ENCODE measurements around the gene HDAC8.
"Not testable (repeated sequence)": the region's sequence is repeated elsewhere in the genome, so short reads cannot be mapped to it uniquely, and the experiment has no call there.

Gene HDAC8

DNA sequence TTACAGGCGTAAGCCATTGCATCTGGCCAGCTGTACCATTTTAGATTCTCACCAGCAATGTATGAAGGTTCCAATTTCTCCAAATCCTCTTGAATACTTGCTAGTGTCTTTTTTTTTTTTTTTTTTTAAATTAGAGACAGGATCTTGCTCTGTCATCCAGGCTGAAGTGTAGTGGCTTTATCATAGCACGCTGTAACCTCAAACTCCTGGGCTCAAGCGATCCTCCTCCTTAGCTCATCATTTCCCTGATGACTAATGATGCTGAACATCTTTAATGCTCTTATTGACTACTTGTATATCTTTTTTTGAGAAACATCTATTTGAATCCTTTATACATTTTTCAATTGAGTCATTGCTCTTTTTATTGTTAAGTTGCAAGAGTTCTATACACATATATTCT lies 40.3 kb downstream of the HDAC8 start:
- no peak for DNase-seq (ENCODE audit: low spot score)

DNA sequence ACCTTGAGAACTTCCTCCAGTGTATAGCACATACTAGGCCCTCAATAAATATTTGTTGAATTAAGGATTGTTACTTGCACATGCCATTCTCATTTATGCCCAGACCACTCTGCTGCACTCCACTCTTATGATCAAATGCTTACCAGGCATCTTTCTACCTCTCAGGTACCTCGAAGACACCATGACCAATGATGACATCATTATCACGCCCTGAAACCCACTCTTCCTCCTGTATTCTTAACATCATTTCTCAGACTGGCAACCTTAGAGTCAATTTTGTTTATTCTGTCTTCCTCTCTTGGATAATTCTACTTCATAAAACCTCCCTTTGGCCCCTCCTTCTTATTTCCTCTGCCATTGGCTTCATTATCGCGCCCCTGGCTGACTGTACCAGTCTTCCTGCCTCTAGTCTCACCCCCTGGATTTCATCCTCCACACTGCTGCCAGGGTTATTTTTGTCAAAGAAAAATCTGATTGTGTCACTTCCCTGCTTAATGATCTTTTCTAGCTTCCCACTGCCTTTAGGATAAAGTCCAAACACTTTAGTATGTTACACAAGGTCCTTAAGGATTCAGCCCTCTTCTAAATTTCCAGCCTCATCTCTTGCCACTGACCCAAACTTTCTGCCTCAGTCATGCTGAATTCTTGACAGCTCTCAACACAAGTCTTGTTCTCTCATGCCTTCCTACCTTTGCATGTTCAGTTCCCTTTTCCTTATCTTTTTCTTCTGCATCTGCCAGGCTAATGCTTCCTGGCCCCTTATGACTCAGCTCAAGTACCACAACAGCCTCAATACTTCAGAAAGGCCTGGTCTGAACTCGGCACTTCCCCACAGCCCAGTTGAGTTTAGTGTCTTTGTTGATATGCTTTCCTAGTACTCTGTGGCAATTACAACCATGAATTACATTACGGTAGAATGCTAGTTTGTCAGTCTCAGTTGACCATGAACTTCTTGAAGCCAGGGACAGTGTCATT lies 45.8 kb downstream of the HDAC8 start:
- peak; percentile 36 for DNase-seq (ENCODE audit: low spot score)

DNA sequence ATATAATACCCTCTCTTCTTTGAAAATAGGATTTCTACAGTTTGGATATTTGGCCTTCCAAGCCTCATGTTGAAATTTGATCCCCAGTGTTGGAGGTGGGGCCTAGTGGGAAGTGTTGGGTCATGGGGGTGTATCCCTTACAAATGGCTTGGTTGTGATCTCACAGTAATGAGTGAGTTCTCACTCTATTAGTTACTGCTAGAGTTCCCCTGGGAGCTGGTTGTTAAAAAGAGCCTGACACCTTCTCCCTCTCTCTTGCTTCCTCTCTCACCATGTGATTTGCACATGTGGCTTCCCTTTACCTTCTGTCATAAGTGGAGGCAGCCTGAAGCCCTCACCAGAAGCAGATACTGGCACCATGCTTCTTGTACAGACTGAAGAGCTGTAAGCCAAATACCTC lies 73.9 kb downstream of the HDAC8 start:
- no peak for DNase-seq (ENCODE audit: low spot score)

DNA sequence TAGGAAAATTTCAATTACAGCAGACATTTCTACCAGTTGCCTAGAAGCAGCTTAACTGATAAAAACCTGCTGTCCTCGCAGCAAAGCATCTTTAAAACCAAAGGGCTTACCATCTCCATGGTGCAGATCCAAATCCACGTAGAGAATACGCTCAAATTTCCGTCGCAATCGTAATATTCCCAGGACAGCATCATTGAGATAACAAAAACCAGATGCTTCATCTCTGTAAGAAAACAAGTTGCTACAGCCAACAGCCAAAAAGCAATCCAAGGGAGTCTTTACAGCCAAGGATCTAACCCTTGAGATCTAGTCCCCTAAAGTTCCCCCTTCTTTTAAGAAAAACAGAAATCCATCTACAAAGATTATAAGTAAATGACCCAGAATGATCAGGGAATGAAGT lies 77.6 kb downstream of the HDAC8 start:
- no peak for DNase-seq (ENCODE audit: low spot score)

DNA sequence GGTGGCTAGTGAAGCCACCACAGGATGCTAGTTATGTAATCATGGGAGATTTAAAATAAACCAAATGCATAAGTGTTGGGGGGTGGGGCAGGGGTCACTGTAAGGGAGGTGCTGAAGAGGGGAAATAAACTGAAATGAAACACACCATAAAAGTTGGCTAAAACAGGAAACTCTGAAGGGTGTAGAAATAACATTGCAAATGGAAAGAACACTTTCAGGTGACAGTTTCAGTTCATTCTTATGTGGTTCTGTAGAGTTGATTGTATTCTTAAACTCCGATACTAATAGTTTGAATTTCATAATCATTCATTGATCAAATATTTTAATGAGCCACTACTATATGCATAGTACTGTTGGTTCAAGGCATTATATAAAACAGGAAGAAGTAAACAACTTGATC lies 80.1 kb downstream of the HDAC8 start:
- DNase-seq (ENCODE audit: low spot score) = no peak

DNA sequence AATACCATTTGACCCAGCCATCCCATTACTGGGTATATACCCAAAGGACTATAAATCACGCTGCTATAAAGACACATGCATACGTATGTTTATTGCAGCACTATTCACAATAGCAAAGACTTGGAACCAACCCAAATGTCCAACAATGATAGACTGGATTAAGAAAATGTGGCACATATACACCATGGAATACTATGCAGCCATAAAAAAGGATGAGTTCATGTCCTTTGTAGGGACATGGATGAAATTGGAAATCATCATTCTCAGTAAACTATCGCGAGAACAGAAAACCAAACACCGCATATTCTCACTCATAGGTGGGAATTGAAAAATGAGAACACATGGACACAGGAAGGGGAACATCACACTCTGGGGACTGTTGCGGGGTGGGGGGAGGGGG lies 82.4 kb downstream of the HDAC8 start:
- not testable (repeated sequence) for DNase-seq (ENCODE audit: low spot score)

DNA sequence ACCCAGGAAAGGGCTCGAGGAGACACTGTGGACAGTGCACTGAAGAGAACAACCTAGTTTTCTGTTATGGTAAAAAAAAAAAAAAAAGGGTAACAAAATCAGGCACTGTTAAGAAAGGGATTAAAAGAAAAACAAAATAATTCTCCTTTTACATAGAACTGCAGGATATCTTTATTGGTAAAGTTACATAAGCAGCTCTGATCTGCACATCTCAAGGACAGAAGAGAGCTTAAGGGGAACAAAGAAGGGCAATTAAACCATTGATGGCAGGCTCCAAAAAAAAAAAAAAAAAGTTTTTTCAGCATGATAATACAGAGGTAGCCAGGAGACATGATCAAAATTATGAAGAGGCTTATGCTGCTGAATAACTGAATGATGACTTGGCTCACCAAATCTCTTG lies 85.0 kb downstream of the HDAC8 start:
- no peak for DNase-seq (ENCODE audit: low spot score)

DNA sequence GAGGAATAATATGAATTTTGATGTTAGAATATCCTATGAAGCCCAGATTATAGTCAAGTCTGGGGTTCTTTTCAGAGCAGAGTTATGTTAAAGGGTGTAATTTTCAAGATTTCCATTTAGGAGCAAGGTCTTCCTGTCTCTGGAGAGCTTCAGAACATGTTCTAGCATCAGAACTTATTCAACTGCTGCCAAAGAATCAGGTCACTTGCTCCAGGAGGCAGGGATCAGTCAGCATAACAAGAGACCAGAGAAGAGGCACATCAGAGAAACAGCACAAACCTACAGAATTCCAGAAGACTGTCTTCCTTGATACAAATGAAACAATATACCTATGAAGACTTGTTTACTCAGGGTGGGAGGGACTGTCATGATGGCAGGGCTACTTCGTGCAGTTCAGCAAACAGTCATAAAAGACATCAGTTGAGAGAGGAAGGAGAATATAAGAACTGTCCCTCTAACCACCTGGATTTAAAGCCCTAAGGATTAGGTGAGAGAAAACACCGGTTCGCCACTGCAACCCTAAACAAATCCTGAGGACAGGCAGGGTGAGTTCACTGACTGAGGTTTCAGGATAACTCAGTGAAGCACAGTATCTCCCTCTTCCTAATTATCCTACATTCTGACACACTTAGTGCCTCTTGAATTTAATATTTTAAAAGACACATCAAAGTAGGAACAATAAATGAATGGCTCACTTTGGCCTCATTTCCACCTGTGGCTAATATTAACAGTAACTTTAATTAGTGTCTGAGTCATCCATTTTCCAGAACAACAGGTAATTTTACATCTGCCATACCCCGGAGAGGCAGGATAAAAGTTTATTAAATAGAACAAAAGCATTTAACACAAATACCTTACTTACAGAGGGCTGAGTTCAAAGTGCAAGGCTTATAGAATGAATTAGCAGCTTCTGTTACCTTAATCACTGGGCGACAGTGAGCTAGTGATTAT lies 93.0 kb downstream of the HDAC8 start:
- no peak for DNase-seq (ENCODE audit: low spot score)

DNA sequence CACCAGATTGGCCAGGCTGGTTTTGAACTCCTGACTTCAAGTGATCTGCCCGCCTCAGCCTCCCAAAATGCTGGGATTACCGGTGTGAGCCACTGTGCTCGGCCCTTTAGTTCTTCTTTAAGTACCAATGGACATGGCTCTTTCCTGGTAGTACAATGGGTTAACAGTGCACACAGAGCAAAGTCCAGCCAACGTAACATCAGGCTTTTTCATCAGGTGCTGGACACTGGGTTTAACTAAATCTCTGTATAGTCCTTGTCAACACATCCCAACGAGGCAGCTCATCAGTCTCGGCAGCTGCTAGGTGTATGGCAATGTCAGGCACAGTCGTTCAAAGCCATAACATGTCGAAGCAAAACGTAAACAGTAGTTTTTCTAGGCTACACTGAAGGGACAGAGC lies 93.8 kb downstream of the HDAC8 start:
- DNase-seq (ENCODE audit: low spot score) = no peak

DNA sequence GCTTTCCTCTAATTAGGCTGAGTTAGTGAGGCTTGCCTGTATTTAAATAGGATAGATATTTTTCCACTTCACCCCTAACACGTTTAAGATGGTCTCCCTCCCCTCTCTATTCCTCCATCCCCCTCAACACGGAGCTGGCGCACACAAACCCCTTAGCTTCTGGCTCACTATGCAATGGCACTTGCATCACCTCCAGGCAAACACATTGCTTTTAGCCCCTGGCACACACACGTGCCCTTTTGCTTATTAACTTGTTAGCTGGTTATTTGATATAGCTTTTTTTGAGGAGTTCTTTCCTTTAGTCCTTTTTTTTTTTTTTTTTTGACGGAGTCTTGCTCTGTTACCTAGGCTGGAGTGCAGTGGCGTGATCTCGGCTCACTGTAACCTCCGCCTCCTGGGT lies 94.3 kb downstream of the HDAC8 start:
- DNase-seq (ENCODE audit: low spot score) = no peak

DNA sequence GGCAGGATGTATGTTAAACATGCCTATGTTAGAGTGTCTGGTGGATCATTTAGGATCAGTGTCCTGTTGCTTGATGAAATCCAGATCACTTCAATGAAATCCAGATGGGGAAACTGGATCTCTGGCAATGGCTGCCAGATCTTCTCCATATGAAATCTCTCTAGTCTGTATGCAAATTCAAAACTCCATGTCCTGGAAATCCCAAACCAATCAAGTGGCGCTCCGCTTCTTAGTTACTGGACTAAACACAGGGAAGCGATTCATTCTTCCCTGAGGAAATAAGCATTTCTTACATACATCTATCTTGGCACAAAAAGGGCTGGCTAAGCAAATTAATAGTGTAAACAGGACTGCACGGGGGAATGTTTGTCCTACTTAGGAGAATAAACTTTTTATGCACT lies 94.9 kb downstream of the HDAC8 start:
- DNase-seq (ENCODE audit: low spot score) = no peak

DNA sequence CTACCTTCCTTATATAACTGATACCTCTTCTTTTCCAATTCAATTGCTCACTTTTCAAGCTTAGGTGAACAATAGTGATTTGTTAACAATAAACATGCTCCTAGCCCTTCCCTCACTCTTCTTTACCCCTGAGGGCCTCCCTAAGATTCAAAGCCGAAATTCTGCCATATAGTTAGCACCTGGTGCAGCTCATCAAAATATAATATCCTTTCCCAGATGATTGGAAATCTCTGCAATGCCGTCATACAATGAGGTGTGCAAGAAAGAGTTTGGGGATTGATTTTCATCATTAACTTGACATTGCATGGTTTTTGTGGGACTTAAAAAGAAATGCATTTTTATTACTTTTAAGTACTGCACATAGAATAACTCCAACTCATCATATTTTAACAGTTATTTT lies 95.3 kb downstream of the HDAC8 start:
- DNase-seq (ENCODE audit: low spot score) = no peak

DNA sequence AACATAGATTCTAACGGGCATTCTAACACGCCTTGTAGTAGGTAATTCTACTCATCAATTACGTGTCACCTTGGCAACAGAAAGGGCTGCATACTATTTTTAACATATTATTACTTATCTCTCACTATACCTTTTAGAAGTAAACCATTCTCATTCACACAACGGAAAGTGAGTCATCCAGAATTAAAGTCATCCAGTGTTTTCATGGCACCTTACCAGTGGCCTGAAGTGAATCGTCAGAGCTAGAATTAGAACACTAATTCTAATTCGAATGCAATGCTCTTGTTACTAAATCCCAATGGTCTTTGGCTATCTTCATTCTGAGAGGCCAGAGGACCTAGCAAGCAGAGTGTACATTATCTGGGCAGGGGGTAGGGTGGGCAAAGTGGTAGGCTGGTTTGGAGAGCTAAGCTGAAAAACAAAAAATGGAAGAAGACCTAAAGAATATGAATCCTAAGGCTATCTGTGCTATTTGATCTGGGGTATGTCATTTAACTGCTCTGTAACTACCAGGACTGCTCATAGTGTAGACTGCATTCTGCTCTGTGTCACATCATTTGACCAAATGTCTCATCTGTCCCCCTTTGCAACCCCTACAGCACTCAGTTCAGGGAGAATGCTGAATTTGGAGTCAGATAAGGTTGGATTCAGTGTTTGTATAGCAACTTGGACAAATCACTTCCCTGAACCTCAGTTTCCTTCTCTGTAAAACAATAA lies 96.5 kb downstream of the HDAC8 start:
- DNase-seq (ENCODE audit: low spot score) = no peak

DNA sequence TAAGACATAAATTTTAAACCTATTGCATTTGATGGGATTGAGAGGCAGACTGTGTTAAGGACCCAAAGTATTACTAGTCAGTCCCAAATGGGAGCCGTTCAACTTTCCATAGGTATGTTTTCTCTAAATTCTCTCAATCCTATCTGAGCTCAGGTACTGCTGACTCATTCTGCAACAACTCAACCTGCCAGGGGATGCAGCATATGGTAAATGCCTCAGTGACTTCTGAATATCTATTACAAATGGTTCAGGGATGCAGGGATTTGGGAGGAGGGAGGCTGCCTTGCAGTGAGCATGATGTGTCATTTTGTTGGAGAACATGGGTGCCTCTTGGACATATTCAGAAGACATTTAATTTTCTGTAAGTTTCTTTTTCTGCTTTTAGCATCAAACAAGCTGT lies 97.3 kb downstream of the HDAC8 start:
- DNase-seq (ENCODE audit: low spot score) = no peak

DNA sequence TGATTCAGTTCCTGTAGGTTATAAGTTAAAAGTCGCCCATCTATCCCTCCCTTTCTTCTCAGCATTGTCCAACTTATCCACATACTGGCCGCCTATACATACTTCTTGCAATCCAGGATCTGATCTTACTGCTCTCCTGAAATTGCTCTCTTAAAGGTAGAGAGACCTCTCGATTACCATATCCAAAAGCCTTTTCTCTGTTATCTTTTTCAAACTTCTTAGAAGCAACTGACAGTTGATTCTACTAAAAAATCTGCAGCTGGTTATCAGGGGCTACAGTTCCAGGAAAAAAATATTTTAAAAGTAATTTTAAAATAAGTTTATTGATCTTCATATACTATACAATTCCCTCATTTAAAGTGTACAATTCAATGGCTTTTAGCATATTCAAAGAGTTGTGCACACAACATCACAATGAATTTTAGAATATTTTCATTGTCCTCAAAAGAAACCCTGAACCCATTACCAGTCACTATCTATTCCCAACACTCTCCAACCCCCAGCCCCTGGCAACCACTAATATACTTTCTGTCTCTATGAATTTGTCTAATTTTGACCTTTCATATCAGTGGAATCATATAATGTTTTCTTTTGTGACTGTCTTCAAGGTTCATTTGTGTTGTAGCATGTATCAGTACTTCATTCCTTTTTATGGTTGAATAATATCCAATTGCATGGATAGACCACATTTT lies 102.0 kb downstream of the HDAC8 start:
- DNase-seq (ENCODE audit: low spot score) = no peak

DNA sequence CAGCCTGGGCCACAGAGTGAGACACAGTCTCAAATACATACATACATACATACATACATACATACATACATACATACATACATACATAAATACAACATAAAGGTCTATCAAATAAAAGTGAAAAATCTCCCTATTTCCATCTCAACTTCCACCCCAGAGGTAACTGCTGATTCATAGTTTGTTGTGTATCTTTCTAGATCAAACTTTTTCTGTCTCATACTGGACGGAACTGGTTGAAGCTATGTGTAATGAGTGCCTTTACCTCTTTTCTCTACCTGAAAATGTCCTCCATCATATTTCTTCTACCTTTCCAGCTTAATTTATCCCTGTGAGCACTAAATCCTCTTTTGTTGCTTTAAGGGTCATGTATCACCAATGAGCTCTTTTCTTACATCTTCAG lies 102.5 kb downstream of the HDAC8 start:
- no peak for DNase-seq (ENCODE audit: low spot score)

DNA sequence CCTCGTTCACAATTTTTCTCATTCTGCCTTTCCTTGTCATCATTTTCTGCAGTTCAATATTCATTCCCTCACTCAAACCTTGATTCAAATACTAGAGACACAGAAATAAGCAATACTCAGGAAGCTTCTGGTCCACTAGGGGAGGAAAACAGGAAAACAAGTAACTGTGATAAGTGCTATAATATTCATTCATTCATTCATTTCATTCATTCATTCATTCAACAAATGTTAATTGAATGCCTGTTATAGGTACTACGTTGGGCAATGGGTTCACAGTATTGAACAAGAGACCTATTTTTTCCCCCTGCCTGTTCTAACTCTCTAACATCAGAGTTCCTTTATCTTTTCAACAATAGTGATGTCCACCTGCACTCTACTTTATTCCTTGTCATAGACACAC lies 104.0 kb downstream of the HDAC8 start:
- DNase-seq (ENCODE audit: low spot score) = no peak

DNA sequence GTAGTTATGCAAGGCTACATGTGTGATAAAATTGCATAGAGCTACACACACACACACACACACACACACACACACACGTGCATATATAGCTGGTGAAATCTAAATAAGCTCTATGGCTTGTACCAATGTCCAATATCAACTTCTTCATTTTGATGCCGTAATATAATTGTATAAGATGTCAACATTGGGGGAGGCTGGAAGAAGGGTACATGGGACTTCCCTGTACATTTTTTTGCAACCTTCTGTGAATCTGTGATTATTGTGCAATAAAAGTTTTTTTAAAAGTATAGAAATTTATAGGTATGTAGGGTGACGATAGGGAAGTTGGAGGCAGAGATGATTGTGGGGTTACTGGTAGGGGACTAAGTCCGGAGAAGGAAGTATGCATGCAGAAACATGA lies 105.5 kb downstream of the HDAC8 start:
- no peak for DNase-seq (ENCODE audit: low spot score)

DNA sequence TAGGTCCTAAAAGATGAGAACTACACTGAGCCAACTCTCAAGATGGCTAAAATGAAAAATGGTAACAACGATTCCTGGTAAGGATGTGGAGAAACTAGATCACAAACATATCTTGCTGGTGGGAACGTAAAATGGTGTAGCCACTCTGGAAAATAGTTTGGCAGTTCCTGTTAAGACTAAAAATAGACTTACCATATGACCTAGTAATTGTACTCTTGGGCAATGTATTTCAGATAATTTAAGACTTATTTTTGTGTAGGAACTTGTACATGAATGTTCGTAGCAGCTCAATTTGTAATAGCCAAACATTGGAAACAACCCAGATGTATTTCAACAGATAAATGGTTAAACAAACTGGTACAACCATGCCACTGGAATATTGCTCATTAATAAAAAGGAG lies 106.2 kb downstream of the HDAC8 start:
- DNase-seq (ENCODE audit: low spot score) = no peak

DNA sequence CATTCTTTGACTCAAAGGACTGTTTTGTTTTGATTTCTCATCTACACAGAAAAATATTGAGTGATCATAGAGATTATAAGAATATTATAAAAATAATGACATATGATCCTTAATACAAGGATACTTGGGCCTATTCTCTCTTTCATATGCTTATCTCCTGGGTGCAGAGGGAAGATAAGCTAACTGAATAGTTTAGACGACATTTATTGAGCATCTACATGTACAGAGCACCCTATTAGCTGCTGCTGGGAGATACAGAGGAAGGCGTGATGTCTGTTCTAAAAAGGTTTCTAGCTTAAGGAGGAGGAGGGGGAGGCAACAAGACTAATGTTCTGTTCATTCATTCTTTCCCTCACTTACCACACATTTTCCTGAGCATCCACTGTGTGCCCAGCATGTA lies 106.8 kb downstream of the HDAC8 start:
- DNase-seq (ENCODE audit: low spot score) = no peak

DNA sequence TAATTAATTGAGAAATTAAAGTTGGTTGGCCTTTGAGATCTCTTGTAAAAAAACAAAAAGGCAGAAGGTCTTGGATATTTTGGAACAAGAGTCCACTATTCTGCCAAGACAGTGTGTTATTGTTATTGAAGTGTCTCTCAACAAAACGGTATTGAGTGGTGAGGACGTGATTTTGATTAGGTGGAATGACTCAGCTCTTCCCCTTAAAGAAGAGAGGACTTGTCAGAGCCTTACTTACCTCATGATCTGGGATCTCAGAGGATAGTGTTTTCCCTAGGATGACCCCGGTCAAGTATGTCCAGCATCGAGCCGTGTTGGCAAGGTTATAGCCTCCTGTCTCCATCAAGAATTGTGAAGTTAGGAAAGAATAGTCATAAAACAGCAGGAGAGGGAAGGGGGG lies 110.9 kb downstream of the HDAC8 start:
- DNase-seq (ENCODE audit: low spot score) = no peak

DNA sequence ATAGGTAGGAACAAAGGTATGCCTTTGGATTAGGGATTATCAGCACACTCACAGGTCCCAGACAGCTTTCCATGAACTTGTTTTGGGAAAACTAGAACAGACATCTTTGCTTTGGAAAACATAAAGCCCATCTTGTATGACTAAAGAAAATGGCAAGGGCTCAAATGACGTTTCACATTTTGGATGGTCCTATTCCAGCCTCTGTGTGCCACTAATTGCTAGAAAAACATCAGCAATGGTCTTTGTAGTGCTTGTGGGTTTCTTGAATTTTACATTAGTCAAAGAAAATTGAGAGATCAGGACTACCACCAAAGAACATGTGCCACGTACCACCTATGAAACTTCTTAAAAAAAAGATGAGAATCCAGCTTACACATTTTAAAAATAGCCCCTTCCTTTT lies 111.4 kb downstream of the HDAC8 start:
- no peak for DNase-seq (ENCODE audit: low spot score)

Data from kidney capillary endothelial cell (primary cell).